B cell (primary cell): ENCODE results near the gene DLGAP4. TPM values are rescaled to one million over a fixed set of nuclear protein-coding genes. Genes with fewer than 3 reads are reported as not detected.

Experiments used
- ATAC-seq: fragments of 200-7000 bp; cut with Tn5 transposase; one replicate; pipeline ENCODE4 v1.10.0; 2021; ENCODE audit warnings: low read depth, mild to moderate bottlenecking, moderate number of reproducible peaks, moderate library complexity
- CTCF ChIA-PET: fragments of 350-600 bp; sonication (Branson Sonifier 250); formaldehyde crosslinking; loops from one replicate; lab custom pipeline; 2021; ENCODE audit warnings: antibody characterized with exemption, inconsistent platforms; lab: Charles Lee
- POLR2A ChIA-PET: fragments of 350-600 bp; sonication (Branson Sonifier 250); formaldehyde crosslinking; loops from one replicate; lab custom pipeline; 2021; ENCODE audit warnings: antibody characterized with exemption; lab: Charles Lee
- DNase-seq: peaks from one replicate; pipeline ENCODE4 v3.0.0; 2013
- H2AFZ ChIP-seq: 2 replicates; pipeline ENCODE4 v1.6.1; 2012; ENCODE audit warnings: mild to moderate bottlenecking, low read depth, low read length; ENCODE audit not compliant: insufficient read depth, poor library complexity, severe bottlenecking
- H3K27ac ChIP-seq, 2 donors: 1 replicate in 1 of 2; 2 replicates in 1 of 2; pipeline ENCODE4 v1.5.1; 2012 to 2013; ENCODE audit warnings: low read length in 2 of 2, mild to moderate bottlenecking in 2 of 2, moderate library complexity in 1 of 2
- H3K27me3 ChIP-seq, 4 experiments: fragments of 200-600 bp in 1 of 4; sonication (generic) in 1 of 4; replicated peaks in 1 of 4; 1 replicate in 2 of 4; 2 replicates in 2 of 4; pipeline versions ENCODE4 v1.6.1 to v1.7.0; 2013 to 2016; ENCODE audit warnings: low read length in 3 of 4, mild to moderate bottlenecking in 2 of 4, mixed read lengths in 1 of 4, moderate library complexity in 1 of 4; ENCODE audit not compliant: insufficient read depth in 4 of 4, control insufficient read depth in 3 of 4; ENCODE audit errors: control extremely low read depth in 1 of 4
- H3K36me3 ChIP-seq, 2 experiments: replicated peaks in 1 of 2; 1 replicate in 1 of 2; 2 replicates in 1 of 2; pipeline versions ENCODE4 v1.6.1 to v1.7.1; 2013; ENCODE audit warnings: low read length in 1 of 2; ENCODE audit not compliant: insufficient read depth in 2 of 2, control insufficient read depth in 1 of 2; ENCODE audit errors: control extremely low read depth in 1 of 2, extremely low read depth in 1 of 2
- H3K4me1 ChIP-seq, 2 donors: fragments of 200-600 bp in 1 of 2; sonication (generic) in 1 of 2; 1 replicate in 1 of 2; 2 replicates in 1 of 2; pipeline versions ENCODE4 v1.5.1 to v1.6.1; 2013 to 2017; ENCODE audit warnings: low read length in 2 of 2; ENCODE audit not compliant: control insufficient read depth in 2 of 2, insufficient read depth in 2 of 2
- H3K4me2 ChIP-seq: replicated peaks from 2 replicates; pipeline ENCODE3; 2012; ENCODE audit warnings: mild to moderate bottlenecking, low read depth, low read length; ENCODE audit not compliant: poor library complexity, severe bottlenecking
- H3K4me3 ChIP-seq, 5 experiments: fragments of 200-600 bp in 1 of 5; sonication (generic) in 1 of 5; 1 replicate in 3 of 5; 2 replicates in 2 of 5; pipeline versions ENCODE4 v1.5.1 to v1.7.0; 2011 to 2016; ENCODE audit warnings: low read length in 4 of 5, mild to moderate bottlenecking in 4 of 5, low read depth in 2 of 5, control low read depth in 1 of 5, moderate library complexity in 1 of 5; ENCODE audit not compliant: insufficient read depth in 1 of 5; ENCODE audit errors: control extremely low read depth in 1 of 5, extremely low read depth in 1 of 5
- H3K79me2 ChIP-seq: fragments of 200-600 bp; sonication (generic); one replicate; pipeline ENCODE4 v1.6.0; 2016; ENCODE audit warnings: low read length; ENCODE audit not compliant: control insufficient read depth, insufficient read depth
- H3K9ac ChIP-seq: fragments of 200-600 bp; sonication (generic); 2 replicates; pipeline ENCODE4 v1.6.1; 2017; ENCODE audit warnings: mild to moderate bottlenecking, low read length, moderate library complexity
- H3K9me3 ChIP-seq, 3 donors: one replicate each; pipeline versions ENCODE4 v1.6.1 to v1.7.1; 2013; ENCODE audit warnings: low read length in 2 of 3; ENCODE audit not compliant: control insufficient read depth in 2 of 3, insufficient read depth in 1 of 3; ENCODE audit errors: control extremely low read depth in 1 of 3
- H4K20me1 ChIP-seq: 2 replicates; pipeline ENCODE4 v1.6.0; 2012; ENCODE audit warnings: mild to moderate bottlenecking, low read length; ENCODE audit not compliant: insufficient read depth, control insufficient read depth, poor library complexity, severe bottlenecking
- H3K27ac Mint-ChIP-seq: one replicate; pipeline ENCODE4 v1.8.0; 2021; ENCODE audit warnings: mixed read lengths
- H3K27me3 Mint-ChIP-seq: one replicate; pipeline ENCODE4 v1.8.0; 2021; ENCODE audit warnings: mixed read lengths
- H3K4me1 Mint-ChIP-seq: one replicate; pipeline ENCODE4 v1.8.0; 2021; ENCODE audit warnings: mixed read lengths
- H3K4me3 Mint-ChIP-seq: one replicate; pipeline ENCODE4 v1.8.0; 2021; ENCODE audit warnings: mixed read lengths
- H3K9me3 Mint-ChIP-seq: one replicate; pipeline ENCODE4 v1.8.0; 2022; ENCODE audit warnings: mixed read lengths; ENCODE audit not compliant: insufficient read depth
- CTCF ChIP-seq: fragments of 200-600 bp; IDR thresholded peaks from one replicate; pipeline ENCODE4 v1.8.0; 2022; ENCODE audit warnings: antibody characterized with exemption, mild to moderate bottlenecking
- EZH2 ChIP-seq: IDR thresholded peaks from 2 replicates; pipeline ENCODE4 v1.6.1; 2012; ENCODE audit warnings: borderline replicate concordance, low read depth, mild to moderate bottlenecking, moderate library complexity, low read length; ENCODE audit not compliant: insufficient read depth, poor library complexity, severe bottlenecking
- WGBS: methylation state at CpG from one replicate; pipeline ENCODE4 v1.1.5; 2013; ENCODE audit warnings: missing lambda C conversion rate; ENCODE audit not compliant: insufficient coverage; 5-methylcytosine and 5-hydroxymethylcytosine counted together
- intact Hi-C: fragments of 100-400 bp; cut with micrococcal nuclease; formaldehyde crosslinking; loops from one replicate; pipeline ENCODE4 v1.10.0; 2022
- polyA plus RNA-seq: library from polyadenylated mRNA; depleted of rRNA; stranded (reverse); fragments of >200 nt; gene quantifications from 2 replicates; pipeline ENCODE4 v1.2.3, GENCODE V29; 2012
- total RNA-seq, 2 donors: library from RNA; stranded (reverse); fragments of 120-200 nt in 1 of 2; gene quantifications; 1 replicate in 1 of 2; 2 replicates in 1 of 2; pipeline versions ENCODE4 v1.2.3 to v1.2.4, GENCODE V29; 2013 to 2022

DLGAP4 gene
- total and polyA plus RNA-seq, 2 donors (not counting 1 experiment from before 2014, with no cell fraction given) = 68.8 to 87.8 TPM

DNA sequence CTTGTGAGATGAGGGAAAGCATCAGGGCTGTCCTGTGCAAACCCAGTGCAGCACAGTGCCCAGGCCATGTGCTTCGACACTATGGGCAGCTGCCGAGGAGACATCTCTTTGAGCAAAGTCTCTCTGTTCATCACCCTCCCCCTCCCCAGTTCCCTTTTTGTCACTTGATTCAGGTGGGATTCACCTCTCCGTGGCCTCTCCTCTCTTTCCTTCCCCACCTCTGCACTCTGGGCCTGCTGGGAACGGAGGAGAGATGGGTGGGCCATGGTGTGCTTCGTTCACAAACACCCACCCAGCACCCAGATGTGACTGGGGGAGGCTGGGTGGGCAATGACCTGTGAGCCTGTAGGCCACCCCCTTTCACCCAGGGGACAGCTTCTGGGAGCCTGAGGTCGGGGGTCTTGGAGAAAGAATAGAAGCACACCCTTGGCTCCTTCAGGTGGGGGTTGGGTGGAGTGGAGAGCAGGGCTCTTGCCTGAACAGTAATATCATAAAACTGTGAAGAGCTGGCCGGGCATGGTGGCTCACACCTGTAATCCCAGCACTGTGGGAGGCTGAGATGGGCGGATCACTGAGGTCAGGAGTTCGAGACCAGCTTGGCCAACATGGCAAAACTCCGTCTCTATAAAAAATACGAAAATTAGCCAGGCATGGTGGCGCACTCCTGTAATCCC lies 33.5 kb upstream of the DLGAP4 start:
- Mint-ChIP-seq H3K27ac (no peak overlapping the region), H3K27me3 (peaks cover 12% of the 10 kb centered on the region), H3K4me3 (no peak overlapping the region), H3K4me1 (no peaks in the 10 kb centered on the region), H3K9me3 (no peaks in the 10 kb centered on the region)
- H4K20me1 ChIP-seq = no peaks in the 10 kb centered on the region
- ATAC-seq (no peak), DNase-seq (no peak)
- ChIA-PET POLR2A (no interaction called here), CTCF (interaction anchor here (1.4 to 3.8 kb wide), 5 partner anchors 8 to 536 kb away, joined by 3 to 20 read pairs (median 4); no protein-coding TSS in a partner anchor)
- H3K4me3 ChIP-seq = no peak overlapping the region
- H3K27ac ChIP-seq = no peak overlapping the region
- intact Hi-C loops = no loop called here
- H2AFZ ChIP-seq = no peak overlapping the region
- no peak overlapping the region for H3K9ac ChIP-seq
- H3K4me1 ChIP-seq = no peaks in the 10 kb centered on the region
- TF ChIP-seq EZH2 (no peak), CTCF (no peak)
- H3K9me3 ChIP-seq = peaks cover 0 to 3% (median 0%) of the 10 kb centered on the region in 3 donors
- H3K4me2 ChIP-seq = no peak overlapping the region
- H3K36me3 ChIP-seq = no peaks in the 10 kb centered on the region
- no peaks in the 10 kb centered on the region for H3K79me2 ChIP-seq
- peaks cover 0 to 8% (median 0%) of the 10 kb centered on the region in 4 experiments for H3K27me3 ChIP-seq
- WGBS = 98% methylated on average over 8 of the region's 12 CpGs
